Parathyroid adenoma (tissue), 2 donors: ENCODE data around the gene USP8.

Source experiments
- H2AFZ ChIP-seq: fragments of 300-600 bp; sonication (generic); one replicate; pipeline ENCODE4 v1.7.0; 2017; ENCODE audit warnings: antibody characterized with exemption, mild to moderate bottlenecking
- H3K27ac ChIP-seq: fragments of 300-600 bp; sonication (generic); one replicate; pipeline ENCODE4 v1.7.0; 2017
- H3K27me3 ChIP-seq: fragments of 300-600 bp; sonication (generic); one replicate; pipeline ENCODE4 v1.7.0; 2017; ENCODE audit warnings: low read length; ENCODE audit not compliant: control insufficient read depth, insufficient read depth
- H3K36me3 ChIP-seq: fragments of 300-600 bp; sonication (generic); one replicate; pipeline ENCODE4 v1.7.0; 2017; ENCODE audit warnings: low read length; ENCODE audit not compliant: control insufficient read depth, insufficient read depth
- H3K4me1 ChIP-seq: fragments of 300-600 bp; sonication (generic); one replicate; pipeline ENCODE4 v1.7.0; 2017; ENCODE audit warnings: control low read depth
- H3K4me2 ChIP-seq: fragments of 300-600 bp; sonication (generic); one replicate; pipeline ENCODE4 v1.7.0; 2017; ENCODE audit warnings: low read length
- H3K4me3 ChIP-seq: fragments of 300-600 bp; sonication (generic); one replicate; pipeline ENCODE4 v1.7.0; 2017; ENCODE audit warnings: low read depth, low read length
- H3K79me2 ChIP-seq: fragments of 300-600 bp; sonication (generic); one replicate; pipeline ENCODE4 v1.7.0; 2017; ENCODE audit warnings: control low read depth
- H3K9ac ChIP-seq: fragments of 300-600 bp; sonication (generic); one replicate; pipeline ENCODE4 v1.7.0; 2017; ENCODE audit warnings: mild to moderate bottlenecking
- H3K9me3 ChIP-seq: fragments of 300-600 bp; sonication (generic); one replicate; pipeline ENCODE4 v1.7.0; 2017; ENCODE audit warnings: low read length; ENCODE audit not compliant: control insufficient read depth
- CTCF ChIP-seq: fragments of 300-600 bp; sonication (generic); IDR thresholded peaks from one replicate; pipeline ENCODE4 v1.7.0; 2017; ENCODE audit warnings: antibody characterized with exemption, mild to moderate bottlenecking
- donor health status: primary hyperparathyroidism.

The USP8 gene

GRCh38 chr15:50471072-50471471 is 46.9 kb downstream of the USP8 start:
- Histone ChIP-seq H2AFZ (no peak overlapping the region), H3K36me3 (no peaks in the 10 kb centered on the region)

GRCh38 chr15:50476143-50476542 is 51.9 kb downstream of the USP8 start:
- Histone ChIP-seq H3K4me2 (no peak overlapping the region), H3K9ac (no peak overlapping the region), H3K9me3 (no peaks in the 10 kb centered on the region), H3K4me3 (no peak overlapping the region), H3K4me1 (no peaks in the 10 kb centered on the region), H3K27ac (no peak overlapping the region), H3K79me2 (no peaks in the 10 kb centered on the region), H2AFZ (no peak overlapping the region), H3K27me3 (no peaks in the 10 kb centered on the region), H3K36me3 (no peaks in the 10 kb centered on the region)
- no peak for TF ChIP-seq CTCF

More at GRCh38 chr15:50471072-50471471, 46.9 kb downstream of the USP8 start:
- Histone ChIP-seq H3K4me1 (no peaks in the 10 kb centered on the region), H3K9me3 (no peaks in the 10 kb centered on the region), H3K9ac (no peak overlapping the region), H3K27me3 (no peaks in the 10 kb centered on the region), H3K27ac (no peak overlapping the region), H3K4me3 (no peak overlapping the region), H3K4me2 (no peak overlapping the region), H3K79me2 (no peaks in the 10 kb centered on the region)
- TF ChIP-seq CTCF, result no peak

GRCh38 chr15:50484781-50485180 is 60.6 kb downstream of the USP8 start:
- Histone ChIP-seq H3K36me3 (no peaks in the 10 kb centered on the region), H3K27me3 (no peaks in the 10 kb centered on the region)
- TF ChIP-seq CTCF, result no peak

GRCh38 chr15:50485389-50485788 is 61.2 kb downstream of the USP8 start:
- no peaks in the 10 kb centered on the region for H3K9me3 ChIP-seq
- no peaks in the 10 kb centered on the region for H3K4me1 ChIP-seq
- no peak overlapping the region for H2AFZ ChIP-seq
- H3K79me2 ChIP-seq, result no peaks in the 10 kb centered on the region
- no peak overlapping the region for H3K4me2 ChIP-seq
- H3K36me3 ChIP-seq, result no peaks in the 10 kb centered on the region
- no peak overlapping the region for H3K27ac ChIP-seq
- TF ChIP-seq CTCF, result no peak
- no peak overlapping the region for H3K9ac ChIP-seq
- no peak overlapping the region for H3K4me3 ChIP-seq
- H3K27me3 ChIP-seq, result no peaks in the 10 kb centered on the region

More at GRCh38 chr15:50484781-50485180, 60.6 kb downstream of the USP8 start:
- no peak overlapping the region for H3K4me3 ChIP-seq
- H3K9me3 ChIP-seq, result no peaks in the 10 kb centered on the region
- no peak overlapping the region for H3K27ac ChIP-seq
- H3K9ac ChIP-seq, result no peak overlapping the region
- no peaks in the 10 kb centered on the region for H3K79me2 ChIP-seq
- H3K4me1 ChIP-seq, result no peaks in the 10 kb centered on the region
- H2AFZ ChIP-seq, result no peak overlapping the region
- no peak overlapping the region for H3K4me2 ChIP-seq

- Histone ChIP-seq H3K4me2 (no peak overlapping the region), H3K9ac (no peak overlapping the region), H3K27ac (no peak overlapping the region), H3K27me3 (no peaks in the 10 kb centered on the region), H3K4me3 (no peak overlapping the region), H3K4me1 (no peaks in the 10 kb centered on the region), H3K9me3 (no peaks in the 10 kb centered on the region), H2AFZ (no peak overlapping the region), H3K36me3 (no peaks in the 10 kb centered on the region), H3K79me2 (no peaks in the 10 kb centered on the region)
- no peak for TF ChIP-seq CTCF
Observed at GRCh38 chr15:50487287-50487686, 63.1 kb downstream of the USP8 start.
